Neuron (in vitro differentiated cells): Measurements from ENCODE around the gene RPS15A.
"Not testable (repeated sequence)": the region's sequence is repeated elsewhere in the genome, so short reads cannot be mapped to it uniquely, and the experiment has no call there.

ENCODE experiments used
- H2AFZ ChIP-seq: one replicate; pipeline ENCODE4 v1.6.1; 2013; ENCODE audit warnings: low read depth, mild to moderate bottlenecking, inconsistent platforms, low read length, moderate library complexity
- H3K27me3 ChIP-seq: one replicate; pipeline ENCODE4 v1.6.1; 2013; ENCODE audit warnings: low read length; ENCODE audit not compliant: insufficient read depth
- H3K36me3 ChIP-seq: one replicate; pipeline ENCODE4 v1.6.1; 2013; ENCODE audit warnings: low read length; ENCODE audit not compliant: insufficient read depth
- H3K4me1 ChIP-seq: one replicate; pipeline ENCODE4 v1.6.1; 2013; ENCODE audit warnings: low read length; ENCODE audit not compliant: insufficient read depth
- H3K4me3 ChIP-seq: 2 replicates; pipeline ENCODE4 v1.5.1; 2013; ENCODE audit warnings: mild to moderate bottlenecking, low read length, moderate library complexity
- H3K9me3 ChIP-seq: one replicate; pipeline ENCODE4 v1.6.1; 2013; ENCODE audit warnings: low read length

Gene RPS15A

DNA sequence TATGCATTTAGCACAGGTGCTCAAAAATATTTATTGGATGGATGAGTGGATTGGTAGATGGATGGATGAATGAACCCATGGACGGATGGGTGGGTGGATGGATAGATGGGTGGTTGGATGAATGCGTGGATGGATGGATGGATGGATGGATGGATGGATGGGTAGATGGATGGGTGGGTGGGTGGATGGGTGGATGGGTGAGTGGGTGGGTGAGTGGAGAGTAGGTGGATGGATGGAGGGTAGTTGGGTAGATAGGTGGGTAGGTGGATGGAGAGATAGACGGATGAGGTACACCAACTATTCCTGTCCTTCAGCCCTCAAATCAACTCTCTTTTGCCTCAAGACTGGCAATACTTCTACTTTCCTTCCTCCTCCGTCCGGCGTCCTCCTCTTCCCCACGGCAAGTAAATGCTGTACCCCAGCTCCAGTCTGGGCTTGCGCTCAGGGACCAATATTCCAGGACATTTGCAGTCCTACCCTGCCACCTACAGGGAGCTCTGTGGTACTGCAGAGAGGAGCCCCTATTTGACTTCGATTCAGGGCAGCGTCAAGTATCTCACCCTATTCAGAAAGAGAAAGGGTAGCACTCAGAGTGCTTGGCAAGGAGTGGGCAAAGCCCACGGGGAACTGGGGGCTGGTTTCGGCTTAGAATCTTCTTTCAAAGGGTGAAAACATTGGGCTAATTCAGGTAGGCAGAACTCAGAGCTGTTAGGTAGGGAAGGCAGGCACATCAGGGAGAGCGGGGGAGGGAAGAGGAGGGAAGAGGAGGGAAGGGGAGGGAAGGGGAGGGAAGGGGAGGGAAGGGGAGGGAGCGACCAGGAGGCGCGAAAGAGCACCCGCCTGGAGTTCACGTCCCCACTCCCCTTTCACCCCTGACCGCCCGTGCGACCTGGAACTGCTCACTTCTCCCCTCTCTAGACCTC is 30.3 kb downstream of the RPS15A start:
- H3K36me3 ChIP-seq, H3K27me3 ChIP-seq, H3K4me3 ChIP-seq, H3K4me1 ChIP-seq, H3K9me3 ChIP-seq, H2AFZ ChIP-seq: not testable (repeated sequence)

GRCh38 chr16:18757960-18758660 is 32.0 kb downstream of the RPS15A start:
- H3K27me3 ChIP-seq, H3K9me3 ChIP-seq, H3K4me3 ChIP-seq, H2AFZ ChIP-seq, H3K36me3 ChIP-seq, H3K4me1 ChIP-seq: not testable (repeated sequence)

GRCh38 chr16:18756639-18757038 is 33.5 kb downstream of the RPS15A start:
- not testable (repeated sequence) for H3K36me3 ChIP-seq, H3K4me1 ChIP-seq, H2AFZ ChIP-seq, H3K9me3 ChIP-seq, H3K4me3 ChIP-seq, H3K27me3 ChIP-seq

GRCh38 chr16:18742870-18743269 is 47.3 kb downstream of the RPS15A start:
- H3K4me3 ChIP-seq, H3K4me1 ChIP-seq, H3K27me3 ChIP-seq, H3K9me3 ChIP-seq, H2AFZ ChIP-seq, H3K36me3 ChIP-seq: not testable (repeated sequence)

GRCh38 chr16:18740027-18740426 is 50.1 kb downstream of the RPS15A start:
- not testable (repeated sequence) for H2AFZ ChIP-seq, H3K4me1 ChIP-seq, H3K27me3 ChIP-seq, H3K36me3 ChIP-seq, H3K4me3 ChIP-seq, H3K9me3 ChIP-seq

DNA sequence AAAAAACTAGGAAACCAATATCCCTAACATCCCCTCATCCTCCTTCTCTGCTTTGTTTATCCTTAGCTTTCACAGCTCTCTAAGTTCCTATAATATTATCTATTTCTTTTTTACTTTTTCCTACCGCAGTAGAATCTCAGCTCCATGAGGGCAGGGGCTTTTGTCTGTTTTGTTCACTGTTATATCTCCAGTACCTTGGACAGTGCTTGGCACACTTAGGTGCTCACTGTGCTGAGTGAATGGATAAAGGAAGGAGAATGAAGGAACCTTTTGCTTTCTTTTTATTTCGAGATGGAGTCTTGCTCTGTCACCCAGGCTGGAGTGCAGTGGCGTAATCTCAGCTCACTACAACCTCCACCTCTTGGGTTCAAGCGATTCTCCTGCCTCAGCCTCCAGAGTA is 51.4 kb downstream of the RPS15A start:
- not testable (repeated sequence) for H2AFZ ChIP-seq, H3K9me3 ChIP-seq, H3K4me1 ChIP-seq, H3K36me3 ChIP-seq, H3K27me3 ChIP-seq, H3K4me3 ChIP-seq

DNA sequence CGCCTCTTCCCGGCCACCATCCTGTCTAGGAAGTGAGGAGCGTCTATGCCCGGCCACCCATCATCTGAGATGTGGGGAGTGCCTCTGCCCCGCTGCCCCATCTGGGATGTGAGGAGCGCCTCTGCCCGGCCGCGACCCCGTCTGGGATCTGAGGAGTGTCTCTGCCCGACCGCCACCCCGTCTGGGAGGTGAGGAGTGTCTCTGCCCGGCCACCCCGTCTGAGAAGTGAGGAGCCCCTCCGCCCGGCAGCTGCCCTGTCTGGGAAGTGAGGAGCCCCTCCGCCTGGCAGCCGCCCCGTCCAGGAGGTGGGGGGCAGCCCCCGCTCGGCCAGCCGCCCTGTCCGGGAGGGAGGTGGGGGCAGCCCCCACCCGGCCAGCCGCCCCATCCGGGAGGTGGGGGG is 55.9 kb downstream of the RPS15A start:
- H3K27me3 ChIP-seq, H3K4me3 ChIP-seq, H3K9me3 ChIP-seq, H2AFZ ChIP-seq, H3K36me3 ChIP-seq, H3K4me1 ChIP-seq: not testable (repeated sequence)
